C4-2B (cell line): ENCODE measurements around the gene HYAL2.

Source experiments
- CTCF ChIP-seq: fragments of 450-650 bp; conservative IDR thresholded peaks from 2 replicates; pipeline ENCODE4 v1.5.1; 2017; ENCODE audit warnings: mild to moderate bottlenecking
- ZFX ChIP-seq: fragments of 450-650 bp; IDR thresholded peaks from 2 replicates; pipeline ENCODE4 v1.6.1; 2017

GRCh38 chr3:50314816-50315215 is 7.7 kb downstream of the HYAL2 start:
- TF ChIP-seq CTCF (no peak), ZFX (no peak)
